GM12801 (cell line): Measurements from ENCODE around the gene TNS1.

Experiments used
- CTCF ChIP-seq: IDR thresholded peaks from one replicate; pipeline ENCODE4 v1.5.1; 2011; ENCODE audit warnings: control low read depth; ENCODE audit not compliant: insufficient read length; ENCODE audit errors: extremely low read depth

TNS1 gene

GRCh38 chr2:217809736-217810135 is 193.1 kb downstream of the TNS1 start:
- TF ChIP-seq CTCF: no peak

- TF ChIP-seq CTCF: no peak
Observed at GRCh38 chr2:217808326-217808725, 194.5 kb downstream of the TNS1 start.

GRCh38 chr2:217807753-217808152 is 195.0 kb downstream of the TNS1 start:
- no peak for TF ChIP-seq CTCF

- no peak for TF ChIP-seq CTCF
Observed at GRCh38 chr2:217807025-217807424, 195.8 kb downstream of the TNS1 start.

- no peak for TF ChIP-seq CTCF
Observed at GRCh38 chr2:217806482-217806765, 196.4 kb downstream of the TNS1 start.

- no peak for TF ChIP-seq CTCF
Observed at GRCh38 chr2:217805668-217806481, 196.9 kb downstream of the TNS1 start.

GRCh38 chr2:217804791-217805667 is 197.8 kb downstream of the TNS1 start:
- no peak for TF ChIP-seq CTCF
